Astrocyte of the spinal cord (primary cell): ENCODE results near the gene SETD1A.

ENCODE experiments used
- DNase-seq: peaks from one replicate; pipeline ENCODE4 v3.0.0; 2011; ENCODE audit warnings: low read depth, low spot score
- H3K4me3 ChIP-seq: 2 replicates; pipeline ENCODE4 v1.5.1; 2011; ENCODE audit warnings: low read depth, mild to moderate bottlenecking, low read length, moderate library complexity
- CTCF ChIP-seq: IDR thresholded peaks from 2 replicates; pipeline ENCODE4 v1.5.1; 2012; ENCODE audit warnings: low read depth, mild to moderate bottlenecking, low read length, inconsistent platforms
- in situ Hi-C: cut with HindIII; loops from 2 replicates; pipeline ENCODE4 v1.10.0; 2017; ENCODE audit warnings: low sequenced_read_pairs

Gene SETD1A

GRCh38 chr16:30948667-30949649 is 8.6 kb upstream of the SETD1A start, which contains the start of gene ORAI3:
Gene ORAI3 (plus strand): TSS chr16:30949068. CDS start chr16:30949290, 222 bp downstream.
- in situ Hi-C loops, result no loop called here
- peak; percentile 53 for DNase-seq
- peak within 1 kb of the TSS; percentile 70 for H3K4me3 ChIP-seq
- TF ChIP-seq CTCF, result no peak

- H3K4me3 ChIP-seq, result peak overlapping the region; percentile 70
- DNase-seq, result peak; percentile 60
- in situ Hi-C loops, result no loop called here
- no peak for TF ChIP-seq CTCF
Observed at GRCh38 chr16:30949650-30950515, 7.7 kb upstream of the SETD1A start.

- in situ Hi-C loops, result no loop called here
- TF ChIP-seq CTCF, result no peak
- no peak for DNase-seq
- H3K4me3 ChIP-seq, result peak overlapping the region; percentile 70
Observed at GRCh38 chr16:30950516-30951065, 7.0 kb upstream of the SETD1A start.

GRCh38 chr16:30951193-30951592 is 6.4 kb upstream of the SETD1A start:
- TF ChIP-seq CTCF, result no peak
- no peak overlapping the region for H3K4me3 ChIP-seq
- DNase-seq, result no peak
- in situ Hi-C loops, result no loop called here

- TF ChIP-seq CTCF, result no peak
- H3K4me3 ChIP-seq, result no peak overlapping the region
- in situ Hi-C loops, result no loop called here
- DNase-seq, result peak; percentile 55
Observed at GRCh38 chr16:30951750-30952149, 5.8 kb upstream of the SETD1A start.

GRCh38 chr16:30953111-30953510 is 4.4 kb upstream of the SETD1A start:
- TF ChIP-seq CTCF, result no peak
- DNase-seq, result no peak
- H3K4me3 ChIP-seq, result no peak overlapping the region
- in situ Hi-C loops, result no loop called here
